GM18951 (cell line): ENCODE data around the gene MAP7.
"Not testable (repeated sequence)": the region's sequence is repeated elsewhere in the genome, so short reads cannot be mapped to it uniquely, and the experiment has no call there.

Experiments
- POLR2A ChIP-seq: IDR thresholded peaks from 4 replicates; pipeline ENCODE4 v1.6.1; 2011; ENCODE audit warnings: mild to moderate bottlenecking; ENCODE audit not compliant: insufficient read length, insufficient read depth; ENCODE audit errors: extremely low read depth
- in situ Hi-C: fragments of 300-500 bp; cut with MboI; formaldehyde crosslinking; loops from one replicate; pipeline ENCODE4 v1.12.0; 2022; ENCODE audit warnings: low sequenced_read_pairs, mixed read lengths, inconsistent platforms; ENCODE audit not compliant: unreplicated experiment

MAP7 gene

DNA sequence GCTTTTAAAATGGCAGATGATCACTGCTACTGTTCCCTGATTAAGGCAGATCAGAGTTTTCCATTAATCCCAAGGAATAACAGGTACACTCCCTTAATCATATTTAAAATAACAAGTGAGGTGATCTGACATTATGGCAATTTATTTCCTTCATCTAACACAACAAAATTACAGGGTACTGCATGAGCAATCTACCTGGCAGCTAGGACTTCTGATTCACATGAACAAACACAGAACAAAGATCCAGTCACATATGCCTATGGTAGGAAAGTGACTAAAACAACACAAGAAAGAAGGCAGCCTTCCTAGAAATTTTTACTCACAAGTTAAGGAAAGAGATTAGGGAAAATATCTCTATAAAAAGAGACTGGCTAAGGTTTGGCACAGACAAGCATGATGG, 33.2 kb downstream of the MAP7 start:
- no peak for TF ChIP-seq POLR2A
- in situ Hi-C loops, result no loop called here

DNA sequence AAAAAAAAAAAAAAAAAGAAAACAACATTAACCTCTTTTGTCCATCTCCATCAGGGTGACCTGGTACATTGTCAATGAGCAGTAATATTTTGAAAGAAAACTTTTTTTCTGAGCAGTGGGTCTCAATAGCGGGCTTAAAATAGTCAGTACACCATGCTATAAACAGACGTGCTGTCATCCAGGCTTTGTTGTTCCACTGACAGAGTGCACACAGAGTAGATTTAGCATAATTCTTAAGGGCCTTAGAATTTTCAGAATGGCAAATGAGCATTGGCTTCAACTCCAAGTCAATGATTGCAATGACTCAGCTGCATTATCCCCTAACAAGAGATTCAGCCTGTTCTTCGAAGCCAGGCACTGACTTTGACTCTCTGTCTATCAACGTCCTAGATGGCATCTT, 35.6 kb downstream of the MAP7 start:
- no peak for TF ChIP-seq POLR2A
- in situ Hi-C loops, result no loop called here

DNA sequence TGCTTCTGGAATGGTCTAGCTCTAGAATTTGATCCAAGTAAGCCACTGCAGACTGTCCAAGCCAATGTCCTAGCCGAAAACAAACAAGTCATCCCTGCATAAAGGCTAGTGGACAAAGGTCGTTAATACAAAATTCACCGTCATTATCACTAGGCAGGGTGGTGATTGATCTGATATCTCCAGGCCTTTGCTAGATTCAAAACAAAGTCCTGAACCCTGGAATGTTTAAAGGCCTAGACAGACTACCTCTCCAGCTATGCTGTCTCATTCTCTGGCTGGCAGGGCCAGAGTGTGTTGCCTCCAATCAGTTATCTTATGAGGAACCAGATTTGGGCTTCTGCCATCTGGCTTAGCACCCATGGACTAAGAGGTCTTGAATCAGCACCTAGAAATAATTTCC, 38.3 kb downstream of the MAP7 start:
- in situ Hi-C loops, result no loop called here
- no peak for TF ChIP-seq POLR2A

DNA sequence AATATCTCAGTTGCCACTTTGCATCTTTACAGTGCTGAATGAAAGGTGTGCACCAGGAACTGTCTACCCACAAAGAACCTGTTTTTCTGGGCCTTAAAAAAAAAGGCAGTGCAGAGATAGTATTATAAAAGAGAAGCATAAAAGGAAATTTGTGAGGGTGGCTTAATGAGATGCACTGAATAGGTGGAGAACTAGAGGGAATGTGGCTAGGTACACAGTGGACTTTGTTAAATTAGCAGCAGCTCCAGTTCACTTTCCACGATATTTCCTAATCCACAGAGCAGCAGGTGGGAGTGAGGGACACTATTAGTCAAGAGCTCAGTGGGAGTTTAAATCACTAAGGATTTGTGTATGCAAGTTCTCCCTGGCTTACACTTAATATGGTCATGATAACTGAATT, 38.8 kb downstream of the MAP7 start:
- no peak for TF ChIP-seq POLR2A
- in situ Hi-C loops, result no loop called here

DNA sequence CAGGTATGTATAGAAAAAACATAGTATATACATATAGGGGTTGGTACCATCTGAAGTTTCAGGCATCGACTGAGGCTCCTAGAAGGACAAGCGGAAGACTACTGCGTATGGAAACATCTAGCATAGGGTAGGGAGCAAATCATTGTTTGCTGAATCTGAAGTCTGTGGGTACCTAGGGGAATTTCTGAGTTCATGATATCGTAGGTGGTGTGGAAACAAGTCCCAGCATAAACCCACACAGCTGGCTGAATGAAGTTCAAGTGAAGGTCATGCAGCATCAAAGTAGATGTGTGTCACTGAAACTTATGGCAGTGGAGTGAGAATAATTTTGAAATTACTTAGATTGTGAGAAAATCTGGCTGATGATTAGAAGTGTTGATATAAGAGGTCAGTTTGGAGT, 39.4 kb downstream of the MAP7 start:
- in situ Hi-C loops, result no loop called here
- no peak for TF ChIP-seq POLR2A

DNA sequence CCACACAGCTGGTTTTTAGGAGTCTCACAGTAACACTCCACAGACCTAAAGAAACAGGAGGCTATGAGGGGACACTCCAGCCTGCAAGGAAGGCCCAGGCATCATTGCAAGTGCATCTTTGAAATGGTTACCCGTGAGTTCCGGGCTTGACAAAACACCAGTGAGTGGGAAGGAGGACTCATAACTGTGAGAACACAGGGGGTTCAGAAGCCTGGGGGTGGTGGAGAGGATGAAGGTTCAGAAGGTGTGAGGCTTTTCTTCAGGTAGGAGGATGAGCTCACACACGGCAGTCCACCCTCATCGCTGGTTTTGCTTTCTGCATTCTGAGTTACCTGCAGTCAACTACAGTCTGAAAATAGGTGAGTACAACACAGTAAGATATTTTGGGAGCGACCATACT, 39.9 kb downstream of the MAP7 start:
- in situ Hi-C loops, result no loop called here
- no peak for TF ChIP-seq POLR2A

DNA sequence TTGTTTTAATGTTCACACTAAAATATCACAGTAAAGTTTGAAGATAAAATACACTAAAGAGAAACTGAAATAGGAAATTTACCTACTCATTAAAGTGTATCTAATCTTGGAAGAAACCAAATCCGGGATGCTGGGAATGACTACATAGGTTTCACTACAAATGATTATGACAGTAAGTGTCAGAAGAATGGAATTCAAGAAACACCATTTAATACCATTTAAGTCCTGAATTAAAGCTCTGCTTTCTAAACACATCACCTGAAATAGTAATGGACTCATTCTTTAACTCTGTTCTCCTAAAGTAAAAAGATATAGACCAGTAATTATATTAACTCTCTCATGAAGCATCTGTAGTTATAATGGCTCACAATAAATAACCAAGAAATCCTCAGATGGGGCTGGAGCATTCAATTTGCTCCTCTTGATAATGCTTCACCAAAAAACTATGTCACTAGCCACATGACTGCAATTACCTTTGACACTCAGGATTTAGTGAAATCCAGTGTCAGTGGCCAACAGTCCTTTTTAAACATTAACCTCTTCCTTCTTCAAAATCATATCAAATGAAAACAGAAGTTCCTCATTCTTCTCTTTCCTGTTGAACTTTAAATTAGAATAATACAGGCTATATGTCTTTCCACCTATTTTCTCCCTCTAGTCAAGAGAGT, 41.4 kb downstream of the MAP7 start:
- TF ChIP-seq POLR2A, result no peak
- in situ Hi-C loops, result no loop called here

DNA sequence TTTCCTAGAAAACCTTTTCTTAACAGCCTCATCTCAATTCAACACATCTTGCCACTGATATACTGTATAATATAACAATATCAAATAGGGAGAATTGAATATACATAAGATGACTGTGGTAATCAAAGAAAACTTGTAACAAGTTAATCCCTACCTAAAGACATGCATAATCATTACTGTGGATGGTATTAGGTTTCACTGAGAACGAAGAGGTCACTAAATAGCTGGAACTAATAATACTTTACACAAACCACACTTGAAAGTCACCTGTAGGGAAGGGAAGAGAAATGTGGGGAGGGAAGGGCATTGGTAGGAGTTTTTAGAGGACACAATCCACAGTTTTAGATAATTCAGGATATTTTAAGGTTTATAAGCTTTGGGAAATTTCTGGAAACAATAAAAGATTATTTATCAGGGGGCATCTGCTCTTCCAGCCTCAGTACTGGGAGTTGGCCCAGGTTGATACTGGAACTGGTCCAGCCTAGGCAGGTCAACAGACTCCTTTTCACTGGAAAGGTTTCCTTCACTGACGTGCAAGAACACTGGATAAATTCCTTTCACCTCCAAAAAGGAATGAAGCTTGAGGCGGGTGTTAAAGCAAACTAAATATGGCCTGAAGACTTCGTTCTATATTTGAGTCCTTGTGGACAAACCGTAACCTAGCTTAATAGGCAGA, 44.0 kb downstream of the MAP7 start:
- in situ Hi-C loops, result no loop called here
- no peak for TF ChIP-seq POLR2A

DNA sequence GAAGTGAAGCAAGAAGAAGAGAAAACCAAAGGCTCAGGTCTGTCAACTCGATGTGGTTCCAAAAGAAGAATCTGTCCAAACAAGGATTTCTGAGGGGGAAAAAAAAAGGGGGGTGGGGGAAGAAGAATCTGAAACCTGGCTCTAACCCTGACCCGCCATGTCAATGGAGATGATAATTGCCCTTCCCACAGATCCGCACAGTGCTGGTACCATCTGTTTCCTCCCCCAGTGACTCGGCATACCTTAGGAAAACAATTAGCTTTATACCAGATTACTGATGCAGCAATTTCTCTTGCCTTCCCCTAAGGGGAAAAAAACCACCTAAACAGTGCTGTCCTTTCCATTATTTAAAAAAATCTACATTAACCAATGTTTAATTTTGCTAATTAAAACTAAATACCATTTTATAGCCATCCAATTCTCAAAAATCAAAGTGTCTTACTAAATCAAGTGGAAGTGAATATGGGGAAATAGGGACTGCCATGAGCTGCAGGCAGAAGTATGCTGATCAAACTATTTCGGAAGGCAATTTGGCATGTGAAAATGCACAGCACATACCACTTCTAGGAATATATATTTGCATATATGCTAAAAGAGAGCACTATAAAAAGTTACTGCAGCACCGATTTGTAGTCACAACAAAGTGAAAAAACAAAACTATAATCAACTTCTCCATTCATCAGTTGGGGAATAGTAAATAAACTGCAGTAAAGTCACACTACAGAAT, 46.8 kb downstream of the MAP7 start:
- no peak for TF ChIP-seq POLR2A
- in situ Hi-C loops, result no loop called here

DNA sequence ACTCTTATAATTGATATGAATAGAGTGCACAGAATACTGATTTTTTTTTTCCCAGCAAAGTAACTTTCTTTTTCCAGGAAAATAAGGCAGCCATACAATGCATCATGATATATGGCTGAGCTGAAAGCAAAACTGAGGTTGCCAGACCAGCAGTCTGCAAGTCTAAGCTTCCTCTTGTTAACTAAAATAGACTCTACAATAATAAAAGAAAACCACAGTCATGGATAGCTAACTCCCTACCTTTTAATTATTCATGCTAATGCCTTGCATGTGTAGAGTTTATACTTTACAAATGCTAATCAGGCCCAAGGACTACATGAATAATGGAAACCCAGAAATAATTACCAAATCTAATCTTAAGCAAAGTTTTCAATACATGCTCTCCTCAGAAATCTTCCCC, 47.4 kb downstream of the MAP7 start:
- in situ Hi-C loops, result no loop called here
- TF ChIP-seq POLR2A, result no peak

DNA sequence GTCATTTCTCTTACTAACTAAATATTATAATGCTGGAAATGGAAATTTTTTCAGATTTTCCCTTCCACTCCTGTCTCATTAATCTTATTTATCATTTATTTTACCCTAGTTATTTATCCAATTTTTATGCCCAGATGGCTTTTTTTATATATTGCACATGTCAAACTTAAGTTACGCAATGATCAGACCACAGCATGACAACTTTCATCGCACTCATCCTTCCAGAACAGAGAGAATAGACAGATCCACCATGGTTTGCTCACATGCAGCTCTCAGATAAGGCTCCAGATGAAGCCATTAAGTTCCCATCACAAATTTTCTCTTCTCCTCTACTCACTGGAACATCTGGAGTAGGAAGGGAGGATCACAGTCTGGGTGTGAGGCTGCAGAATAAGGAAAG, 48.7 kb downstream of the MAP7 start:
- TF ChIP-seq POLR2A, result no peak
- in situ Hi-C loops, result no loop called here

DNA sequence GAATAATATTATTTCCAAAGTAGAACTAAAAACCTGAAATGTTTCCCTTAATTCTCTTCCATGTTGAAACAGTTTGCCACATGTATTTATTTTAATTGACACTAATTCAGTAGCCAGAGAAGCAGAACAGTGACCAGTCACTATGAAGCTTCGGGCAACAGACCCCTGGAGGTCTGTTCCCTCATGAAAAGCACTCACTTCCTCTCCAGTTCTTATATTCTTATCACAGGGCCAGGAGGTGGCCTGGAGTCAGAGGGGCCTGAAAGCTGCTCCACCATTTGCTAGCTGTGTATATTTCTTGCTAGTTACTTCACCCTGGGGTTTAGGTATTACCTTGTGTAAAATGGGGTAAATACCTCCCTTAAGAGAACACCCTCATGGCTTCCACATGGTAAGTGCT, 49.1 kb downstream of the MAP7 start:
- TF ChIP-seq POLR2A, result no peak
- in situ Hi-C loops, result no loop called here

DNA sequence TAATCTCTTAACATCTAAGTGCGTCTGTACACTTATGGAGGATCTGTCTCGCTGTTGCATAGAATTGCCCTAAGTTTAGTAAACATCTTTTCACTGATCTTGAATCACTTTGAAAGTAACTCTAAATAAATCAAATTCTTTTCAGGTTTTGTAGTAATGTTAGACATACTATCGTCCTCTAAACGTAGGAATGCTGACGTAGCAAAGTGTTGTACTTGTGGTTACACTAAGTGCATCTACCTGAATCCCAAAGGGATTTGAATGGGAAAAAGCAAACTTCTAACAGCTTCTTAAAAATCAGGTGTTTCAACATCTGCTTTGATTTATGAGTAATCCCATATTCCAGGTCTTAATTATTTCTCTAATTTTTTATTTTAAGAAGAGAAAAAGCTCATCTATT, 49.8 kb downstream of the MAP7 start:
- in situ Hi-C loops, result no loop called here
- TF ChIP-seq POLR2A, result no peak

DNA sequence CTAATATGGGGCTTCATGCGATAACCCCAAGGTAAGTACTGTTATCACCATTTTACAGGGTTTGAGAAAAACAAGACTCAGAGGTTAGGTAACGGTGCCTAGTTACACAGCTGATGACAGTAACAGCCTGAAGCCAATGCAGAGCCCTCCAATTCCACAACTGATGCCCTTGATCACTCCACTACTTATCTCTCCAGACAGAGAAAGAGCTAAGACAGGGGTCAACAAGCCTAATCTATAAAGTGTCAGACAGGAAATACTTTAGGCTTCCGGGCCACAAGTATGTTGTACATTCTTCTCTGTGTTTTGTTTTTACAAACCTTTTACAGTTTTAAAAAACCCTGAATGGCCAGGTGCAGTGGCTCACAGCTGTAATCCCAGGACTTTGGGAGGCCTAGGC, 50.9 kb downstream of the MAP7 start:
- in situ Hi-C loops, result no loop called here
- no peak for TF ChIP-seq POLR2A

DNA sequence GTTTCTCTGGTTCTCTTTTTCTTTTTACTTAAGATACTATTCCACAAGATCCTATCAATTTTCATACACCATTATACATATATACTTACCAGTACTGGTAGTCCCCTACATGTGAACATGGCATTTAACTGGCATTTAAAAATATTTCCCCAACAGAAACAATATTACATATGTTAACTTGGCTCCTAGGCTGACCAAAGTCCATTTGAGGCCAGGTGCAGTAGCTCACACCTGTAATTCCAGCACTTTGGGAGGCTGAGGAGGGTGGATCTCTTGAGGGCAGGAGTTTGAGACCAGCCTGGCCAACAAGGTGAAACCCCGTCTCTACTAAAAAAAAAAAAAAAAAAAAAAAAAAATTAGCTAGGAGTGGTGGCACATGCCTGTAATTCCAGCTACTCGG, 53.8 kb downstream of the MAP7 start:
- in situ Hi-C loops, result not testable (repeated sequence)
